B cell (primary cell): ENCODE data around the gene APP. TPM values are rescaled to one million over a fixed set of nuclear protein-coding genes. Genes with fewer than 3 reads are reported as not detected.

Experiments
- ATAC-seq: fragments of 200-7000 bp; cut with Tn5 transposase; one replicate; pipeline ENCODE4 v1.10.0; 2021; ENCODE audit warnings: low read depth, mild to moderate bottlenecking, moderate number of reproducible peaks, moderate library complexity
- CTCF ChIA-PET: fragments of 350-600 bp; sonication (Branson Sonifier 250); formaldehyde crosslinking; loops from one replicate; lab custom pipeline; 2021; ENCODE audit warnings: antibody characterized with exemption, inconsistent platforms; lab: Charles Lee
- POLR2A ChIA-PET: fragments of 350-600 bp; sonication (Branson Sonifier 250); formaldehyde crosslinking; loops from one replicate; lab custom pipeline; 2021; ENCODE audit warnings: antibody characterized with exemption; lab: Charles Lee
- DNase-seq: peaks from one replicate; pipeline ENCODE4 v3.0.0; 2013
- H2AFZ ChIP-seq: 2 replicates; pipeline ENCODE4 v1.6.1; 2012; ENCODE audit warnings: mild to moderate bottlenecking, low read depth, low read length; ENCODE audit not compliant: insufficient read depth, poor library complexity, severe bottlenecking
- H3K27ac ChIP-seq, 2 donors: 1 replicate in 1 of 2; 2 replicates in 1 of 2; pipeline ENCODE4 v1.5.1; 2012 to 2013; ENCODE audit warnings: low read length in 2 of 2, mild to moderate bottlenecking in 2 of 2, moderate library complexity in 1 of 2
- H3K27me3 ChIP-seq, 4 experiments: fragments of 200-600 bp in 1 of 4; sonication (generic) in 1 of 4; replicated peaks in 1 of 4; 1 replicate in 2 of 4; 2 replicates in 2 of 4; pipeline versions ENCODE4 v1.6.1 to v1.7.0; 2013 to 2016; ENCODE audit warnings: low read length in 3 of 4, mild to moderate bottlenecking in 2 of 4, mixed read lengths in 1 of 4, moderate library complexity in 1 of 4; ENCODE audit not compliant: insufficient read depth in 4 of 4, control insufficient read depth in 3 of 4; ENCODE audit errors: control extremely low read depth in 1 of 4
- H3K36me3 ChIP-seq, 2 experiments: replicated peaks in 1 of 2; 1 replicate in 1 of 2; 2 replicates in 1 of 2; pipeline versions ENCODE4 v1.6.1 to v1.7.1; 2013; ENCODE audit warnings: low read length in 1 of 2; ENCODE audit not compliant: insufficient read depth in 2 of 2, control insufficient read depth in 1 of 2; ENCODE audit errors: control extremely low read depth in 1 of 2, extremely low read depth in 1 of 2
- H3K4me1 ChIP-seq, 2 donors: fragments of 200-600 bp in 1 of 2; sonication (generic) in 1 of 2; 1 replicate in 1 of 2; 2 replicates in 1 of 2; pipeline versions ENCODE4 v1.5.1 to v1.6.1; 2013 to 2017; ENCODE audit warnings: low read length in 2 of 2; ENCODE audit not compliant: control insufficient read depth in 2 of 2, insufficient read depth in 2 of 2
- H3K4me2 ChIP-seq: replicated peaks from 2 replicates; pipeline ENCODE3; 2012; ENCODE audit warnings: mild to moderate bottlenecking, low read depth, low read length; ENCODE audit not compliant: poor library complexity, severe bottlenecking
- H3K4me3 ChIP-seq, 5 experiments: fragments of 200-600 bp in 1 of 5; sonication (generic) in 1 of 5; 1 replicate in 3 of 5; 2 replicates in 2 of 5; pipeline versions ENCODE4 v1.5.1 to v1.7.0; 2011 to 2016; ENCODE audit warnings: low read length in 4 of 5, mild to moderate bottlenecking in 4 of 5, low read depth in 2 of 5, control low read depth in 1 of 5, moderate library complexity in 1 of 5; ENCODE audit not compliant: insufficient read depth in 1 of 5; ENCODE audit errors: control extremely low read depth in 1 of 5, extremely low read depth in 1 of 5
- H3K79me2 ChIP-seq: fragments of 200-600 bp; sonication (generic); one replicate; pipeline ENCODE4 v1.6.0; 2016; ENCODE audit warnings: low read length; ENCODE audit not compliant: control insufficient read depth, insufficient read depth
- H3K9ac ChIP-seq: fragments of 200-600 bp; sonication (generic); 2 replicates; pipeline ENCODE4 v1.6.1; 2017; ENCODE audit warnings: mild to moderate bottlenecking, low read length, moderate library complexity
- H3K9me3 ChIP-seq, 3 donors: one replicate each; pipeline versions ENCODE4 v1.6.1 to v1.7.1; 2013; ENCODE audit warnings: low read length in 2 of 3; ENCODE audit not compliant: control insufficient read depth in 2 of 3, insufficient read depth in 1 of 3; ENCODE audit errors: control extremely low read depth in 1 of 3
- H4K20me1 ChIP-seq: 2 replicates; pipeline ENCODE4 v1.6.0; 2012; ENCODE audit warnings: mild to moderate bottlenecking, low read length; ENCODE audit not compliant: insufficient read depth, control insufficient read depth, poor library complexity, severe bottlenecking
- H3K27ac Mint-ChIP-seq: one replicate; pipeline ENCODE4 v1.8.0; 2021; ENCODE audit warnings: mixed read lengths
- H3K27me3 Mint-ChIP-seq: one replicate; pipeline ENCODE4 v1.8.0; 2021; ENCODE audit warnings: mixed read lengths
- H3K4me1 Mint-ChIP-seq: one replicate; pipeline ENCODE4 v1.8.0; 2021; ENCODE audit warnings: mixed read lengths
- H3K4me3 Mint-ChIP-seq: one replicate; pipeline ENCODE4 v1.8.0; 2021; ENCODE audit warnings: mixed read lengths
- H3K9me3 Mint-ChIP-seq: one replicate; pipeline ENCODE4 v1.8.0; 2022; ENCODE audit warnings: mixed read lengths; ENCODE audit not compliant: insufficient read depth
- EZH2 ChIP-seq: IDR thresholded peaks from 2 replicates; pipeline ENCODE4 v1.6.1; 2012; ENCODE audit warnings: borderline replicate concordance, low read depth, mild to moderate bottlenecking, moderate library complexity, low read length; ENCODE audit not compliant: insufficient read depth, poor library complexity, severe bottlenecking
- WGBS: methylation state at CpG from one replicate; pipeline ENCODE4 v1.1.5; 2013; ENCODE audit warnings: missing lambda C conversion rate; ENCODE audit not compliant: insufficient coverage; 5-methylcytosine and 5-hydroxymethylcytosine counted together
- intact Hi-C: fragments of 100-400 bp; cut with micrococcal nuclease; formaldehyde crosslinking; loops from one replicate; pipeline ENCODE4 v1.10.0; 2022
- polyA plus RNA-seq: library from polyadenylated mRNA; depleted of rRNA; stranded (reverse); fragments of >200 nt; gene quantifications from 2 replicates; pipeline ENCODE4 v1.2.3, GENCODE V29; 2012
- total RNA-seq, 2 donors: library from RNA; stranded (reverse); fragments of 120-200 nt in 1 of 2; gene quantifications; 1 replicate in 1 of 2; 2 replicates in 1 of 2; pipeline versions ENCODE4 v1.2.3 to v1.2.4, GENCODE V29; 2013 to 2022
- TF ChIP-seq, protein P1 (sequence below): fragments of 200-600 bp; IDR thresholded peaks from one replicate; pipeline ENCODE4 v1.8.0; 2022; ENCODE audit warnings: antibody characterized with exemption, mild to moderate bottlenecking

Gene APP
- total and polyA plus RNA-seq, 2 donors (not counting 1 experiment from before 2014, with no cell fraction given) = 28.3 to 34.7 TPM

GRCh38 chr21:26140926-26141325 is 29.6 kb downstream of the APP start:
- H3K4me3 ChIP-seq = no peak overlapping the region
- H3K4me1 ChIP-seq = peaks cover 0 to 6% of the 10 kb centered on the region in 2 donors
- no CpG with 5 or more reads among the region's 3 CpGs for WGBS
- peaks cover 0 to 2% of the 10 kb centered on the region in 2 experiments for H3K36me3 ChIP-seq
- intact Hi-C loops = no loop called here
- H3K27ac ChIP-seq = no peak overlapping the region
- Mint-ChIP-seq H3K27me3 (no peaks in the 10 kb centered on the region), H3K4me1 (peaks cover 9% of the 10 kb centered on the region), H3K4me3 (no peak overlapping the region), H3K27ac (no peak overlapping the region), H3K9me3 (no peaks in the 10 kb centered on the region)
- no peak overlapping the region for H3K9ac ChIP-seq
- H3K9me3 ChIP-seq = no peaks in the 10 kb centered on the region
- DNase-seq = no peak
- TF ChIP-seq EZH2 = no peak
- TF ChIP-seq, protein P1, sequence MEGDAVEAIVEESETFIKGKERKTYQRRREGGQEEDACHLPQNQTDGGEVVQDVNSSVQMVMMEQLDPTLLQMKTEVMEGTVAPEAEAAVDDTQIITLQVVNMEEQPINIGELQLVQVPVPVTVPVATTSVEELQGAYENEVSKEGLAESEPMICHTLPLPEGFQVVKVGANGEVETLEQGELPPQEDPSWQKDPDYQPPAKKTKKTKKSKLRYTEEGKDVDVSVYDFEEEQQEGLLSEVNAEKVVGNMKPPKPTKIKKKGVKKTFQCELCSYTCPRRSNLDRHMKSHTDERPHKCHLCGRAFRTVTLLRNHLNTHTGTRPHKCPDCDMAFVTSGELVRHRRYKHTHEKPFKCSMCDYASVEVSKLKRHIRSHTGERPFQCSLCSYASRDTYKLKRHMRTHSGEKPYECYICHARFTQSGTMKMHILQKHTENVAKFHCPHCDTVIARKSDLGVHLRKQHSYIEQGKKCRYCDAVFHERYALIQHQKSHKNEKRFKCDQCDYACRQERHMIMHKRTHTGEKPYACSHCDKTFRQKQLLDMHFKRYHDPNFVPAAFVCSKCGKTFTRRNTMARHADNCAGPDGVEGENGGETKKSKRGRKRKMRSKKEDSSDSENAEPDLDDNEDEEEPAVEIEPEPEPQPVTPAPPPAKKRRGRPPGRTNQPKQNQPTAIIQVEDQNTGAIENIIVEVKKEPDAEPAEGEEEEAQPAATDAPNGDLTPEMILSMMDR = no peak
- H3K4me2 ChIP-seq = no peak overlapping the region
- ChIA-PET POLR2A (no interaction called here), CTCF (no interaction called here)
- H2AFZ ChIP-seq = no peak overlapping the region
- no peak for ATAC-seq
- no peaks in the 10 kb centered on the region for H3K27me3 ChIP-seq
- H3K79me2 ChIP-seq = peaks cover 21% of the 10 kb centered on the region
- H4K20me1 ChIP-seq = no peaks in the 10 kb centered on the region

- intact Hi-C loops = no loop called here
- H3K27ac Mint-ChIP-seq = no peak overlapping the region
- Histone ChIP-seq H2AFZ (no peak overlapping the region), H4K20me1 (no peaks in the 10 kb centered on the region), H3K4me3 (no peak overlapping the region), H3K4me2 (no peak overlapping the region), H3K4me1 (peaks cover 0 to 6% of the 10 kb centered on the region in 2 donors), H3K9me3 (no peaks in the 10 kb centered on the region), H3K27ac (no peak overlapping the region), H3K27me3 (no peaks in the 10 kb centered on the region), H3K9ac (no peak overlapping the region), H3K79me2 (peaks cover 22% of the 10 kb centered on the region), H3K36me3 (peaks cover 0 to 2% of the 10 kb centered on the region in 2 experiments)
- TF ChIP-seq EZH2 = no peak
- TF ChIP-seq, protein P1 = no peak
- CTCF ChIA-PET = no interaction called here
- 91% methylated on average over 4 of the region's 6 CpGs for WGBS
- ATAC-seq (no peak), DNase-seq (no peak)
- no peaks in the 10 kb centered on the region for H3K27me3 Mint-ChIP-seq
- H3K4me1 Mint-ChIP-seq = peaks cover 9% of the 10 kb centered on the region
- POLR2A ChIA-PET = no interaction called here
- H3K9me3 Mint-ChIP-seq = no peaks in the 10 kb centered on the region
- no peak overlapping the region for H3K4me3 Mint-ChIP-seq
These were observed 30.4 kb downstream of the APP start for GRCh38 chr21:26140164-26140579.
